B cell (primary cell): ENCODE data around the gene PALLD.

ENCODE experiments used
- EZH2 ChIP-seq: IDR thresholded peaks from 2 replicates; pipeline ENCODE4 v1.6.1; 2012; ENCODE audit warnings: borderline replicate concordance, low read depth, mild to moderate bottlenecking, moderate library complexity, low read length; ENCODE audit not compliant: insufficient read depth, poor library complexity, severe bottlenecking
- TF ChIP-seq, protein P1 (sequence below): fragments of 200-600 bp; IDR thresholded peaks from one replicate; pipeline ENCODE4 v1.8.0; 2022; ENCODE audit warnings: antibody characterized with exemption, mild to moderate bottlenecking

DNA sequence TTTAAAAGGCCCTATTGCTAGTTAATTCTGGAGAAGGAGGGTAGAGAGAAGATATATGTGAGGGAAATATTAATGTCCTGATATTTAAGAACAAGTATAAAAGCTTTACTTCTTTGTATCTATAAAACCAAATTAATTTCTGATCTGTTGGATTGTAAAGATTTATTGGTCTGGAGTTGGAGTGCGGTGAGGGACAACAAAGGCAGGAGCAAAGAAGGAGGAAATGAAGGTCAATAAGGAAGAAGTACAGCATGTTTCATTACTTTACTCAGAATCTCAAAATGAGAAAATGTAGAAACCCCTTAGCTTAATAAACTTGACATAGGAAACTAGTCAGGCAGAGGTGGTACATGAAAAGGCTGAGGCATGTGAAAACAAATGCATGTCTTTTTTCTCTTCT is 192.9 kb downstream of the PALLD start:
- no peak for TF ChIP-seq EZH2
- TF ChIP-seq, protein P1, sequence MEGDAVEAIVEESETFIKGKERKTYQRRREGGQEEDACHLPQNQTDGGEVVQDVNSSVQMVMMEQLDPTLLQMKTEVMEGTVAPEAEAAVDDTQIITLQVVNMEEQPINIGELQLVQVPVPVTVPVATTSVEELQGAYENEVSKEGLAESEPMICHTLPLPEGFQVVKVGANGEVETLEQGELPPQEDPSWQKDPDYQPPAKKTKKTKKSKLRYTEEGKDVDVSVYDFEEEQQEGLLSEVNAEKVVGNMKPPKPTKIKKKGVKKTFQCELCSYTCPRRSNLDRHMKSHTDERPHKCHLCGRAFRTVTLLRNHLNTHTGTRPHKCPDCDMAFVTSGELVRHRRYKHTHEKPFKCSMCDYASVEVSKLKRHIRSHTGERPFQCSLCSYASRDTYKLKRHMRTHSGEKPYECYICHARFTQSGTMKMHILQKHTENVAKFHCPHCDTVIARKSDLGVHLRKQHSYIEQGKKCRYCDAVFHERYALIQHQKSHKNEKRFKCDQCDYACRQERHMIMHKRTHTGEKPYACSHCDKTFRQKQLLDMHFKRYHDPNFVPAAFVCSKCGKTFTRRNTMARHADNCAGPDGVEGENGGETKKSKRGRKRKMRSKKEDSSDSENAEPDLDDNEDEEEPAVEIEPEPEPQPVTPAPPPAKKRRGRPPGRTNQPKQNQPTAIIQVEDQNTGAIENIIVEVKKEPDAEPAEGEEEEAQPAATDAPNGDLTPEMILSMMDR: no peak
